Hepatocyte (in vitro differentiated cells): Measurements from ENCODE around the gene SLC35A3.

ENCODE experiments used
- EZH2 ChIP-seq: fragments of 200-600 bp; sonication (generic); IDR thresholded peaks from 2 replicates; pipeline ENCODE4 v1.6.1; 2016; ENCODE audit warnings: antibody characterized with exemption, mild to moderate bottlenecking, borderline replicate concordance
- EZH2phosphoT487 ChIP-seq: fragments of 200-600 bp; sonication (generic); IDR thresholded peaks from one replicate; pipeline ENCODE4 v1.6.1; 2018; ENCODE audit warnings: antibody characterized with exemption, mild to moderate bottlenecking, low read depth, moderate library complexity; ENCODE audit not compliant: unreplicated experiment, severe bottlenecking
- TF ChIP-seq, protein P1 (sequence below): fragments of 200-600 bp; sonication (generic); IDR thresholded peaks from 2 replicates; pipeline ENCODE4 v1.5.1; 2016; ENCODE audit warnings: antibody characterized with exemption, mild to moderate bottlenecking; ENCODE audit not compliant: poor library complexity

DNA sequence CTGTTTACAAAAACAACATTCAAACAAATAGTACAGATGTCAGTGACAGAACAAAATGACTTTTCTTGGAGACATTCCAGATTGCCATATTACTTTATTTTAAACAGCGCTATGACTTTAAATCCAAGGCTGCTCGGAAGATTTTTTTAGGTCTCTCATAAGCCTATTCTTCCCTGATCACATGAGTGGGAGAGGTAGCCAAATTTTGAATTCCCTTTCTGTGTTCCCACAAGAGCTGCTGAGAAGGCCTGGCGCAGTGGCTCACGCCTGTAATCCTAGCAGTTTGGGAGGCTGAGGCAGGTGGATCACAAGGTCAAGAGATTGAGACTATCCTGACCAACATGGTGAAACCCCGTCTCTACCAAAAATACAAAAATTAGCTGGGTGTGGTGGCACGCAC lies 53.7 kb downstream of the SLC35A3 start:
- TF ChIP-seq, protein P1, sequence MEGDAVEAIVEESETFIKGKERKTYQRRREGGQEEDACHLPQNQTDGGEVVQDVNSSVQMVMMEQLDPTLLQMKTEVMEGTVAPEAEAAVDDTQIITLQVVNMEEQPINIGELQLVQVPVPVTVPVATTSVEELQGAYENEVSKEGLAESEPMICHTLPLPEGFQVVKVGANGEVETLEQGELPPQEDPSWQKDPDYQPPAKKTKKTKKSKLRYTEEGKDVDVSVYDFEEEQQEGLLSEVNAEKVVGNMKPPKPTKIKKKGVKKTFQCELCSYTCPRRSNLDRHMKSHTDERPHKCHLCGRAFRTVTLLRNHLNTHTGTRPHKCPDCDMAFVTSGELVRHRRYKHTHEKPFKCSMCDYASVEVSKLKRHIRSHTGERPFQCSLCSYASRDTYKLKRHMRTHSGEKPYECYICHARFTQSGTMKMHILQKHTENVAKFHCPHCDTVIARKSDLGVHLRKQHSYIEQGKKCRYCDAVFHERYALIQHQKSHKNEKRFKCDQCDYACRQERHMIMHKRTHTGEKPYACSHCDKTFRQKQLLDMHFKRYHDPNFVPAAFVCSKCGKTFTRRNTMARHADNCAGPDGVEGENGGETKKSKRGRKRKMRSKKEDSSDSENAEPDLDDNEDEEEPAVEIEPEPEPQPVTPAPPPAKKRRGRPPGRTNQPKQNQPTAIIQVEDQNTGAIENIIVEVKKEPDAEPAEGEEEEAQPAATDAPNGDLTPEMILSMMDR: no peak
- TF ChIP-seq EZH2 (no peak), EZH2phosphoT487 (no peak)
